Right atrium auricular region (tissue), 2 donors: ENCODE data around the gene ELMO3. TPM values are rescaled to one million over a fixed set of nuclear protein-coding genes. Genes with fewer than 3 reads are reported as not detected.

Source experiments
- DNase-seq: peaks from one replicate; pipeline ENCODE4 v3.0.0-alpha.2; 2019; ENCODE audit warnings: low spot score
- H3K27ac ChIP-seq, 2 donors: fragments of 200-600 bp; sonication (generic); 1 replicate in 1 of 2; 2 replicates in 1 of 2; pipeline ENCODE4 v1.5.1; 2016 to 2019
- H3K27me3 ChIP-seq, 2 donors: fragments of 200-600 bp; sonication (generic); one replicate each; pipeline versions ENCODE4 v1.5.1 to v1.6.0; 2017 to 2019
- H3K36me3 ChIP-seq: fragments of 200-600 bp; sonication (generic); one replicate; pipeline ENCODE4 v1.5.1; 2016
- H3K4me1 ChIP-seq, 2 donors: fragments of 200-600 bp; sonication (generic); one replicate each; pipeline versions ENCODE4 v1.5.1 to v1.6.0; 2017 to 2019
- H3K4me3 ChIP-seq, 2 donors: fragments of 200-600 bp; sonication (generic); 1 replicate in 1 of 2; 2 replicates in 1 of 2; pipeline ENCODE4 v1.5.1; 2017 to 2019; ENCODE audit warnings: mild to moderate bottlenecking in 1 of 2, moderate library complexity in 1 of 2
- H3K9me3 ChIP-seq, 2 donors: fragments of 200-600 bp; sonication (generic); one replicate each; pipeline ENCODE4 v1.5.1; 2019
- total RNA-seq, 2 donors: library from RNA; depleted of rRNA; stranded (reverse); fragments of >200 nt; gene quantifications; one replicate each; pipeline ENCODE4 v1.1.0, GENCODE V29; 2016
- TF ChIP-seq, protein P1 (sequence below), 2 donors: fragments of 200-600 bp; sonication (generic); IDR thresholded peaks; one replicate each; pipeline ENCODE4 v1.5.1; 2019; ENCODE audit warnings: antibody characterized with exemption in 2 of 2

The ELMO3 gene, protein sequence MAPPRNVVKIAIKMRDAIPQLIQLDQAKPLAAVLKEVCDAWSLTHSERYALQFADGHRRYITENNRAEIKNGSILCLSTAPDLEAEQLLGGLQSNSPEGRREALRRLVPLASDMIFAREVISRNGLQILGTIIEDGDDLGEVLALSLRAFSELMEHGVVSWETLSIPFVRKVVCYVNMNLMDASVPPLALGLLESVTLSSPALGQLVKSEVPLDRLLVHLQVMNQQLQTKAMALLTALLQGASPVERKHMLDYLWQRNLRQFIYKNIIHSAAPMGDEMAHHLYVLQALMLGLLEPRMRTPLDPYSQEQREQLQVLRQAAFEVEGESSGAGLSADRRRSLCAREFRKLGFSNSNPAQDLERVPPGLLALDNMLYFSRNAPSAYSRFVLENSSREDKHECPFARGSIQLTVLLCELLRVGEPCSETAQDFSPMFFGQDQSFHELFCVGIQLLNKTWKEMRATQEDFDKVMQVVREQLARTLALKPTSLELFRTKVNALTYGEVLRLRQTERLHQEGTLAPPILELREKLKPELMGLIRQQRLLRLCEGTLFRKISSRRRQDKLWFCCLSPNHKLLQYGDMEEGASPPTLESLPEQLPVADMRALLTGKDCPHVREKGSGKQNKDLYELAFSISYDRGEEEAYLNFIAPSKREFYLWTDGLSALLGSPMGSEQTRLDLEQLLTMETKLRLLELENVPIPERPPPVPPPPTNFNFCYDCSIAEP
- total RNA-seq, result 1 to 10 TPM in 1 of 2 donors, under 1 TPM in 1; 0.37 to 2.2 TPM

DNA sequence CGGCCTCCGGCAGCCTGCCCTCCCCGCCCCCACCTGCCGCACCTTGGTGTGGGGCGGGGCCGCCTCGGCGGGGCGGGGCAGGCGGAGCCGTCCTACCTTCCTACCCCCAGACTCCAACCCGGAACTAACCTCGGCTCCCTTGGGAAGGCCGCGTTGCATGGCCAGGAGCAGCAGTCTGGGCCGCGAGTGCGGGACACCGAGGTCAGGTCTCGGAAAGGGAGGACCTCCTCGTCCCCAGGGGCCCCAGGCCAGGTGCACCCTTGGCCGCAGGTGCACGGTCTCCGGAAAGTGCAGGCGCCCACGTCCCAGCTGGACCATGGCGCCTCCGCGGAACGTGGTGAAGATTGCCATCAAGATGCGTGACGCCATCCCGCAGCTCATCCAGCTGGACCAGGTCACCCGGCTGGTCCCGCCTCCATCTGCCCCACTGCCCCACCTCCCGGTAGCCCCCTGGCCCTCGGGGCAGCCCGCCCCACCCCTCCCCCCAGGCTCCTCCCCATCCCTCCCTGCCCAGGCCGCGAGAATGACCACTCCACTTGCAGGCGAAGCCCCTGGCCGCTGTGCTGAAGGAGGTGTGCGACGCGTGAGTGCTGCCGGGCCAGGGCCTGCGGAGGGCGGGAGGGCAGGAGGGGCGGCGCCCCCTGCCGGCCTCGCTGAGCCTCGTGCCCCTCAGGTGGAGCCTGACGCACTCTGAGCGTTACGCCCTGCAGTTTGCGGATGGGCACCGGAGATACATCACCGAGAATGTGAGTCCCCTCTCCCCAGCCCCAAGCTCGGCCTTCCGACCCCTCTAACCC, at the start of gene ELMO3:
TSS of gene ELMO3 (plus strand) at position 121 of the 797 bp plus-strand sequence. CDS start at position 317, 196 bp downstream.
- H3K36me3 ChIP-seq, result peaks cover 40% of the 10 kb centered on the region
- no peaks in the 10 kb centered on the region for H3K9me3 ChIP-seq
- DNase-seq, result no peak
- H3K27ac ChIP-seq, result no peak within 1 kb of the TSS
- H3K4me1 ChIP-seq, result peaks cover 0 to 22% of the 10 kb centered on the region in 2 donors
- peak within 1 kb of the TSS in 1 of 2 donors; percentile 15 for H3K4me3 ChIP-seq
- TF ChIP-seq, protein P1, sequence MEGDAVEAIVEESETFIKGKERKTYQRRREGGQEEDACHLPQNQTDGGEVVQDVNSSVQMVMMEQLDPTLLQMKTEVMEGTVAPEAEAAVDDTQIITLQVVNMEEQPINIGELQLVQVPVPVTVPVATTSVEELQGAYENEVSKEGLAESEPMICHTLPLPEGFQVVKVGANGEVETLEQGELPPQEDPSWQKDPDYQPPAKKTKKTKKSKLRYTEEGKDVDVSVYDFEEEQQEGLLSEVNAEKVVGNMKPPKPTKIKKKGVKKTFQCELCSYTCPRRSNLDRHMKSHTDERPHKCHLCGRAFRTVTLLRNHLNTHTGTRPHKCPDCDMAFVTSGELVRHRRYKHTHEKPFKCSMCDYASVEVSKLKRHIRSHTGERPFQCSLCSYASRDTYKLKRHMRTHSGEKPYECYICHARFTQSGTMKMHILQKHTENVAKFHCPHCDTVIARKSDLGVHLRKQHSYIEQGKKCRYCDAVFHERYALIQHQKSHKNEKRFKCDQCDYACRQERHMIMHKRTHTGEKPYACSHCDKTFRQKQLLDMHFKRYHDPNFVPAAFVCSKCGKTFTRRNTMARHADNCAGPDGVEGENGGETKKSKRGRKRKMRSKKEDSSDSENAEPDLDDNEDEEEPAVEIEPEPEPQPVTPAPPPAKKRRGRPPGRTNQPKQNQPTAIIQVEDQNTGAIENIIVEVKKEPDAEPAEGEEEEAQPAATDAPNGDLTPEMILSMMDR (IDR thresholded peaks at IDR 0.05), result peak in 1 of 2 donors; percentile 50
- no peaks in the 10 kb centered on the region for H3K27me3 ChIP-seq

DNA sequence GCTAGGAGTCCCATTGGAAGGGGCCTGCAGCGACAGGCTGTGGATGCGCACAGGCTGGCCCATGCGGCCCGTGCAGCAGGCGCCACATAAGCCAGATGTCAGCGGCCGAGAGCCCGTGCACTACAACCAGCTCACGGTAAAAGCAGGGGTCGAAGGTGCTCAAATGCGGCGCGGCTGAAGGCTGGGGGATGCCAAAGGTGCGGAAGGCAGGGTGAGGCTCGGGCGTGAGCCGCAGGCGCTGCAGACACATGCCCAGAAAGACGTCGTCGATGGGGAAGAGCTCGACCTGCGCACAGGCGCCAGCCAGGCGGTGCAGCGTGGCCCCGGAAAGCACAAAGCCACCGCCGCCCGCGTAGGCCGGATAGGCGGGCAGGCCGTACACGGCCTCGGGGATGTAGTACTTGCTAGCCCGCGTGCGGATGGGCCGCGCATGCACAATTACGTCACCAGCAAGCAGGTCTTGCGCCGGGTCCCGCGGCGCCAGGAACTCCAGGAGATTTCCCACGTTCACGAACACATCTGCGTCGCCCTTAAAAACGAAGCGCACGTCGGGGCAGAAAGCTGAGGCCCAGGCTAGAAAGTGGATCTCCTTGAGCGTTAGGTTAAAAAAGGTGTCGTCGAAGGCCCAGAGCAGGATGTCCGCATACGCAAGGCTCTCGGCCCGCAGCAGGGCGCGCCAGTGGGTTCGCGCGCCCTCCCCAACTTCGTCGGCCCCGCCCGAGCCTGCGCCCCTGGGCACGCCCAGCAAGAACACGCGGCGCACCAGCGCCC, 49.5 kb upstream of the ELMO3 start:
- Histone ChIP-seq H3K27me3 (no peaks in the 10 kb centered on the region), H3K36me3 (peaks cover 33% of the 10 kb centered on the region), H3K4me1 (peaks cover 0 to 18% of the 10 kb centered on the region in 2 donors), H3K9me3 (no peaks in the 10 kb centered on the region), H3K27ac (peak overlapping the region; percentile 86 to 93), H3K4me3 (no peak overlapping the region)
- TF ChIP-seq, protein P1 (IDR thresholded peaks at IDR 0.05), result no peak
- no peak for DNase-seq

DNA sequence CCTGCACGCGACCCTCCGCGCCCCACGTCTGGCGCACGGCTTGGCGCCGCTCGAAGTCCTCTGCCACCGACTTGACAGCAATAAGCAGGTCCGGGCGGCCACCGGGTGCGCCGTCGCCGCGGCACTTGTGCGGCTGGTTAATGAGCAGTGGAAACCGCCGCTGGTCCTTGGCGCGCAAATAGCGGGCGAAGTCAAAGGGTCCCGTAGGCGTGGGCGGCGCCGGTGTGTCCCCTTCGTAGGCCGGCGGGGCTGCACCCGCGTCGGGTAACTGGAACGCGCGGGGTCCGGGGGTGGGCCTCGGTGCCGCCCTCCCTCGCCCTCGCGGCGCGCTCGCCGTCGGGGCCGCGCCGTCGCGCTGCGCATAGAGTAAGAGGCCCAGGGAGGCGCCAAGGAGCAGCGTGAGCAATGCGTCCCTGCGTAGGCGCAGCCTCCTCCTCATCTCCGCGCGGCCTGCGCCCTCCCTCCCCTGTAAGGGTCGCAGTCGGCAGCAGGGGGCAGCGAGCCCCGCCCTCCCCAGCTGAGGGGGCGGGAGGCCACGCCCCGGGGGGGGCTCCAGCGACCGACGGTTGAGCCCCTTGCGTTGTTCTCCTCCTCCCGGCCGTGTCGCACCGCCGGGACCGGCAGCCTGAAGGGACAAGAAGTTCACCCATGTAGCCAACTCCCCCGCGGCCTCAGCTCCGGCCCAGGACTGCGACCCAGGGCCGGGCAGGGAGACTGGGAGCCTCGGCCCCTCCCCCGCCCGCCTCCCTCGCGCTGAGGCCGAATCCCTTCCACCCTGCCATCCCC, 48.7 kb upstream of the ELMO3 start:
- TF ChIP-seq, protein P1 (IDR thresholded peaks at IDR 0.05), result no peak
- DNase-seq, result no peak
- peak overlapping the region; percentile 86 to 93 for H3K27ac ChIP-seq
- H3K4me1 ChIP-seq, result peaks cover 0 to 26% of the 10 kb centered on the region in 2 donors
- H3K27me3 ChIP-seq, result no peaks in the 10 kb centered on the region
- H3K9me3 ChIP-seq, result no peaks in the 10 kb centered on the region
- H3K36me3 ChIP-seq, result peaks cover 25% of the 10 kb centered on the region
- H3K4me3 ChIP-seq, result peak overlapping the region; percentile 62 to 71

DNA sequence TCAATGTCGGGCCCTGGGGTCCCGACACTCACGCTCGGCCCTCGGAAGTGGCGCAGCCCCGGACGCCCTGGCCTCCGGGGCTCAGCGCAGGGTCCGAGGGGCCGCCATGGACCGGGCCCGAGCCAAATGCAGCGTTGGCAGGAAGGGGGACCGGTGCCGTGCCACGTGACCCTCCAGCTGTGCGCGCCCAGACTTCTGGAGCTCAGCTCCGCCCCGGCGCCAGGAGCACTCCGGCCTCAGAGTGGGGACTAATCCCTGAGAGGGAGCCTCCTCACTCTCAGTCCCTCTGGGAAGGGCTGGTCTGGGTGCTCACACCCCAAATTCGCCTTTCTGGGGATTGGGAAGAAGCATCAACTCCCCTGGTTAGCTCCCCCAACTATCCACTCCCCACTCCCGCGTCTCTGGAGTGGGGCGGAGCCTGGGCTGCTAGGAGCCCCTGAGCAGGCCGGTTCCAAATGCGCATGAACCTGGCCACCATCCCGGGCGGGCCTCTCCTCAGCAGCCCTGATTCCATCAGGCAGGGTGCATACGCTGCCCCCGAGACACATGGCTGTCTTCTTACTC, 48.0 kb upstream of the ELMO3 start, which contains the start of gene B3GNT9:
TSS of gene B3GNT9 (minus strand) at position 166 of the 564 bp plus-strand sequence. CDS start 513 bp downstream, outside the sequence.
- Histone ChIP-seq H3K4me1 (peaks cover 0 to 33% of the 10 kb centered on the region in 2 donors), H3K9me3 (no peaks in the 10 kb centered on the region), H3K4me3 (peak within 1 kb of the TSS; percentile 62 to 71), H3K36me3 (peaks cover 18% of the 10 kb centered on the region), H3K27ac (peak within 1 kb of the TSS; percentile 86 to 93), H3K27me3 (no peaks in the 10 kb centered on the region)
- DNase-seq, result peak; percentile 83
- TF ChIP-seq, protein P1 (IDR thresholded peaks at IDR 0.05), result no peak
